Sigmoid colon (tissue), 7 donors: Measurements from ENCODE around the gene TMEM240. TPM values are rescaled to one million over a fixed set of nuclear protein-coding genes. Genes with fewer than 3 reads are reported as not detected.
"Not testable (repeated sequence)": the region's sequence is repeated elsewhere in the genome, so short reads cannot be mapped to it uniquely, and the experiment has no call there.

Source experiments
- DNase-seq: peaks from one replicate; pipeline ENCODE4 v3.0.0-alpha.2; 2019
- H3K27ac ChIP-seq, 4 donors: fragments of 200-600 bp; sonication (generic); one replicate each; pipeline ENCODE4 v1.5.1; 2016 to 2019; ENCODE audit warnings: mild to moderate bottlenecking in 1 of 4
- H3K27me3 ChIP-seq, 3 donors: fragments of 200-600 bp; sonication (generic); one replicate each; pipeline ENCODE4 v1.5.1; 2019; ENCODE audit warnings: mild to moderate bottlenecking in 1 of 3
- H3K36me3 ChIP-seq, 4 donors: fragments of 200-600 bp; sonication (generic); one replicate each; pipeline ENCODE4 v1.5.1; 2016 to 2019
- H3K4me1 ChIP-seq, 4 donors: fragments of 200-600 bp; sonication (generic); one replicate each; pipeline ENCODE4 v1.5.1; 2017 to 2019
- H3K4me3 ChIP-seq, 4 donors: fragments of 200-600 bp; sonication (generic); one replicate each; pipeline ENCODE4 v1.5.1; 2017 to 2019; ENCODE audit warnings: mild to moderate bottlenecking in 2 of 4, moderate library complexity in 1 of 4
- H3K9me3 ChIP-seq, 4 donors: fragments of 200-600 bp in 3 of 4; sonication (generic) in 3 of 4; one replicate each; pipeline versions ENCODE4 v1.5.1 to v1.6.1; 2013 to 2019
- CTCF ChIP-seq, 4 experiments: fragments of 450-650 bp in 3 of 4; fragments of 200-600 bp in 1 of 4; IDR thresholded peaks; one replicate each; pipeline ENCODE4 v1.5.1; 2016 to 2019; ENCODE audit warnings: antibody characterized with exemption in 4 of 4, mild to moderate bottlenecking in 3 of 4, moderate library complexity in 2 of 4
- EP300 ChIP-seq, 4 donors: sonication (generic); formaldehyde crosslinking; IDR thresholded peaks; one replicate each; pipeline ENCODE4 v1.6.1; 2017; ENCODE audit warnings: antibody characterized with exemption in 4 of 4
- POLR2A ChIP-seq, 2 donors: fragments of 450-650 bp; IDR thresholded peaks; one replicate each; pipeline ENCODE4 v1.6.1; 2016; ENCODE audit warnings: antibody characterized with exemption in 2 of 2, mild to moderate bottlenecking in 2 of 2, moderate library complexity in 2 of 2
- POLR2AphosphoS5 ChIP-seq, 4 donors: sonication (generic); formaldehyde crosslinking; IDR thresholded peaks; one replicate each; pipeline ENCODE4 v1.6.1; 2017; ENCODE audit warnings: antibody characterized with exemption in 4 of 4
- WGBS, 2 donors: extraction: QIAGEN DNeasy Blood & Tissue Kit; methylation state at CpG; one replicate each; pipeline ENCODE4 v1.1.7; 2013; 5-methylcytosine and 5-hydroxymethylcytosine counted together
- intact Hi-C: fragments of 100-400 bp; cut with DNase I; formaldehyde crosslinking; loops from one replicate; pipeline ENCODE4 v1.15.1; 2023
- polyA plus RNA-seq, 3 donors: library from polyadenylated mRNA; stranded (reverse); fragments of 200-250 nt; gene quantifications; one replicate each; pipeline ENCODE4 v1.2.3, GENCODE V29; 2013
- total RNA-seq, 4 donors: library from RNA; depleted of rRNA; stranded (reverse); fragments of >200 nt; gene quantifications; one replicate each; pipeline ENCODE4 v1.1.0, GENCODE V29; 2016
- donor health status: healthy with polysubstance abuse.
- donor health status: Bipolar disorder and iron deficiency.
- donor health status: healthy.

Gene TMEM240
- total and polyA plus RNA-seq, 7 donors, result 3.7 to 35.2 (median 15.8) TPM; not detected in 1

DNA sequence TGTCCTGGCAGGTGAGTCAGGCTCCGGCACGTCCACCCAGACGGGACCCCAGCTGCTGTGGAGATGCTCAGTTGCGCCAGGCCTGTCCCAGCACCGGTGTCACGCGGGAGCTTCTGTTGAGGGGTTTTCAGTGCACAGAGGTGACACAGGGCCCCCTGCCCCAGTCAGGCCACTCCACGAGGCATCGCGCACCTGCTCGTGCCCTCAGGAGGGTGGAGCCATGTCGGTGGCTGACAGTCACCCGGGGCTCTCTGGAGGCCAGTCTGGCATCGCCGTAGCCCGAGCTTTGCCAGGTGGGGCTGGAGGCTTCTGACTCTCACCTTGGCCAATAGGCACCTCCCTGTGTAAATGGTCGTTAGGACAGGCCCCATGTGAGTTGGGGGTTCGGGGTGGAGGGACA lies 11.1 kb downstream of the TMEM240 start:
- Histone ChIP-seq H3K27me3 (no peaks in the 10 kb centered on the region), H3K4me3 (no peak overlapping the region), H3K27ac (no peak overlapping the region), H3K9me3 (peaks cover 0 to 4% (median 0%) of the 10 kb centered on the region in 4 donors), H3K36me3 (peaks cover 0 to 51% (median 15%) of the 10 kb centered on the region in 4 donors), H3K4me1 (peaks cover 0 to 4% (median 0%) of the 10 kb centered on the region in 4 donors)
- DNase-seq, result no peak
- intact Hi-C loops, result no loop called here
- no peak for TF ChIP-seq POLR2AphosphoS5 (IDR thresholded peaks at IDR 0.05)
- TF ChIP-seq POLR2A (IDR thresholded peaks at IDR 0.05), result no peak
- no peak for TF ChIP-seq EP300 (IDR thresholded peaks at IDR 0.05)
- no peak for TF ChIP-seq CTCF (IDR thresholded peaks at IDR 0.05)
- WGBS, 2 donors, result 97% methylated on average over 18 of the region's 18 CpGs

DNA sequence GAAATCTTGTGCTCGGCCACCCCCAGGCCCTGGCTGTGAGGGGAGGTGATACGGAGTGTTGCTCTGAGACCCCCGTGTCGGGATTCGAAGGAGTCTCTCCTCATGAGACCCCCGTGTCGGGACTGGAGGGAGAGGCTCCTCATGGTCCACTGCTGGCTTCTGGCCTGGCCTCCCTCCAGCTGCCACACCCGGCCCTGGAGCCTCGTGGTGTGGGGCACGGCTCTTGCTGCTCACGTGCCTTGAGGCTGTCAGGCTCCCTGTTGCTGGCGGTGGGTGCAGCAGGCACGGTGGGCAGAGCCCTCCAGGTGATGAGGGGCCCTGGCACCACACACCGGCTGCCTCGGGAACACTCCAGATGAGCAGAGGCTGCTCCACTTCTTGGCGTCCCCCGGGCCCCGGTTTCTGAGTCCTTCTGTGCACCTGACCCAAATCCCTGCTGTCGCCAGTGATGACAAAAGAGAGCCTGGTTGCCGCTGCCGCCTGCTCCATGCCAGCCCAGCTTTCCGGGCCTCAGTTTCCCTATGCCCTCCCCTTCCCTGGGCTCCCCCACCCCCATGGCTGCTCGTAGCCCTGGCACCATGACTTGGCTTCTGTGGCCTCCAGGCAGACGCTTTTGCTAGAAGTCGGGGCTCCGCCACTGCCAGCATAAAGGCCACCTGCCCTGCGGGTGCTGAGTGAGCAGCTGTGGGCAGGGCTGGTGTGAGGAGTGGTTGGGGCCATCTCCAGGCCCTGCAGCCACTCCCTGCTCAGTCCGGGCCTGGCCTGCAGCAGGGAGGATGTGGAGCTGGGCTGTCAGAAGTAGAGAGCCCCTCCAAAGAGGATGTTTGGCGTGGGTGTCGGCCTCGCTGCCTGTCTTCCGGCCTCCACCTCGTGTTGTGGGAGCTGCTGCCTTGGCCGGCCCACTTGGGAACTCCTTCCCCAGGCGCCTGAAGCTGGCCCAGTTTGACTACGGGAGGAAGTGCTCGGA lies 11.8 kb downstream of the TMEM240 start:
- Histone ChIP-seq H3K27ac (no peak overlapping the region), H3K4me1 (peaks cover 0 to 4% (median 0%) of the 10 kb centered on the region in 4 donors), H3K9me3 (peaks cover 0 to 4% (median 0%) of the 10 kb centered on the region in 4 donors), H3K4me3 (no peak overlapping the region), H3K27me3 (no peaks in the 10 kb centered on the region), H3K36me3 (peaks cover 0 to 50% (median 15%) of the 10 kb centered on the region in 4 donors)
- DNase-seq, result no peak
- TF ChIP-seq POLR2AphosphoS5 (IDR thresholded peaks at IDR 0.05), result no peak
- WGBS, 2 donors, result 90 to 93% methylated on average over 37 of the region's 37 CpGs
- intact Hi-C loops, result no loop called here

- peaks cover 0 to 62% (median 15%) of the 10 kb centered on the region in 4 donors for H3K36me3 ChIP-seq
These were observed 13.2 kb downstream of the TMEM240 start for GRCh38 chr1:1527092-1527816.

GRCh38 chr1:1526476-1526875 lies 13.9 kb downstream of the TMEM240 start:
- DNase-seq, intact Hi-C loops, H3K27me3 ChIP-seq, H3K27ac ChIP-seq, H3K9me3 ChIP-seq, H3K4me1 ChIP-seq, H3K4me3 ChIP-seq: not testable (repeated sequence)
- peaks cover 0 to 69% (median 15%) of the 10 kb centered on the region in 4 donors for H3K36me3 ChIP-seq
- WGBS, 2 donors, result 97% methylated on average over 20 of the region's 21 CpGs

More at GRCh38 chr1:1527092-1527816, 13.2 kb downstream of the TMEM240 start:
- DNase-seq, result no peak
- 95 to 96% methylated on average over 31 of the region's 31 CpGs for WGBS, 2 donors
- no peak overlapping the region for H3K4me3 ChIP-seq
- no peaks in the 10 kb centered on the region for H3K27me3 ChIP-seq
- TF ChIP-seq CTCF (IDR thresholded peaks at IDR 0.05), result no peak
- no peak for TF ChIP-seq POLR2A (IDR thresholded peaks at IDR 0.05)
- no peak for TF ChIP-seq POLR2AphosphoS5 (IDR thresholded peaks at IDR 0.05)
- no peak for TF ChIP-seq EP300 (IDR thresholded peaks at IDR 0.05)
- H3K4me1 ChIP-seq, result no peaks in the 10 kb centered on the region
- H3K9me3 ChIP-seq, result peaks cover 0 to 4% (median 0%) of the 10 kb centered on the region in 4 donors
- intact Hi-C loops, result no loop called here
- H3K27ac ChIP-seq, result no peak overlapping the region

DNA sequence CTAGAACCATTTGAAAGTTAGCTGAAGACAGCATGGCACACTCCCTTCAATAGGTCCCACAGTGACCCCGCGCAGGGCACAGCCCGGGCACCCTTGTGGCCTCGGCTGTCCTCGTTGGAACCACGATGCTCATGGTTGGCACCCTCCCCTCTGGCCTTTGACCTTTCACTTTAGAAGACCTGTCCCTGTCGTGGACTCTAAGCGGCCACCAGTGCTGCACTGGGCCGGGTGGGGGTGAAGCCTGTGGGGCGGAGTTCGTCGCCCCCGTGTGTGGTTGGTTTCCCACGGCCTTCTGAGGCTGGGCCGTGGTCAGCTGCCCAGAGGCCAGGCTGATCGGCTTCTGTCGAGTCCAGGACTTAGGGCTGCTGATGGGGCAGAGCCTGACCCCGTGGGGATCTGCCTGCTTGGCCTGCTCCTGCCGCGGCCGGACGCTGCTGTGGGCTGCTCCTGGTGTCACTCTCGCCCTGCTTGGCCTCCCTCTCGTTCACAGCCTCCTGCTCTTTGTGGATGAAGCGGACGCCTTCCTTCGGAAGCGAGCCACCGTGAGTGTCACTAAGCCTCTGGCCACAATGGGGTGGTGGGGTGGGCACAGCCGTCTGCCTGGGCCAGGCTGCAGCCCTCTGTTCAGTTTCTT lies 15.6 kb downstream of the TMEM240 start:
- H3K27me3 ChIP-seq, H3K27ac ChIP-seq, H3K9me3 ChIP-seq, H3K4me3 ChIP-seq, intact Hi-C loops, H3K4me1 ChIP-seq, DNase-seq: not testable (repeated sequence)
- WGBS, 2 donors, result 94 to 95% methylated on average over 25 to 26 of the region's 30 CpGs
- peaks cover 0 to 81% (median 21%) of the 10 kb centered on the region in 4 donors for H3K36me3 ChIP-seq

GRCh38 chr1:1523651-1524050 lies 16.8 kb downstream of the TMEM240 start:
- intact Hi-C loops, H3K4me3 ChIP-seq, H3K9me3 ChIP-seq, H3K27me3 ChIP-seq, DNase-seq, H3K27ac ChIP-seq, H3K4me1 ChIP-seq: not testable (repeated sequence)
- 94 to 95% methylated on average over 17 of the region's 17 CpGs for WGBS, 2 donors
- H3K36me3 ChIP-seq, result peaks cover 0 to 73% (median 20%) of the 10 kb centered on the region in 4 donors

- DNase-seq, H3K27ac ChIP-seq, H3K27me3 ChIP-seq, H3K9me3 ChIP-seq, H3K4me1 ChIP-seq, H3K4me3 ChIP-seq, intact Hi-C loops: not testable (repeated sequence)
- H3K36me3 ChIP-seq, result peaks cover 0 to 69% (median 21%) of the 10 kb centered on the region in 4 donors
- WGBS, 2 donors, result 97% methylated on average over 31 of the region's 31 CpGs
These were observed 17.2 kb downstream of the TMEM240 start for GRCh38 chr1:1523226-1523625.

GRCh38 chr1:1522536-1522935 lies 17.9 kb downstream of the TMEM240 start:
- H3K9me3 ChIP-seq, H3K4me3 ChIP-seq, H3K27me3 ChIP-seq, H3K4me1 ChIP-seq, intact Hi-C loops, H3K27ac ChIP-seq, DNase-seq: not testable (repeated sequence)
- H3K36me3 ChIP-seq, result peaks cover 0 to 68% (median 22%) of the 10 kb centered on the region in 4 donors
- 96% methylated on average over 30 of the region's 30 CpGs for WGBS, 2 donors
